ENCODE results near the gene UGT1A4. TPM values are rescaled to one million over a fixed set of nuclear protein-coding genes. Genes with fewer than 3 reads are reported as not detected.
"Not testable (repeated sequence)": the region's sequence is repeated elsewhere in the genome, so short reads cannot be mapped to it uniquely, and the experiment has no call there.

The UGT1A4 gene
- total RNA-seq, 1 donor from 2014 or later: not detected

- ATAC-seq (no peak), DNase-seq (ENCODE audit: low spot score) (no peak)
- intact Hi-C loops (cut with DNase I): no loop called here
These were observed 19.8 kb upstream of the UGT1A4 start for GRCh38 chr2:233698740-233699139.

- DNase-seq (ENCODE audit: low spot score) (no peak), ATAC-seq (no peak)
- intact Hi-C loops (cut with DNase I): loop anchor here (10.0 kb wide), 1 partner anchor 105 kb away; no protein-coding TSS in a partner anchor
These were observed 19.0 kb upstream of the UGT1A4 start for GRCh38 chr2:233699424-233700027.

DNA sequence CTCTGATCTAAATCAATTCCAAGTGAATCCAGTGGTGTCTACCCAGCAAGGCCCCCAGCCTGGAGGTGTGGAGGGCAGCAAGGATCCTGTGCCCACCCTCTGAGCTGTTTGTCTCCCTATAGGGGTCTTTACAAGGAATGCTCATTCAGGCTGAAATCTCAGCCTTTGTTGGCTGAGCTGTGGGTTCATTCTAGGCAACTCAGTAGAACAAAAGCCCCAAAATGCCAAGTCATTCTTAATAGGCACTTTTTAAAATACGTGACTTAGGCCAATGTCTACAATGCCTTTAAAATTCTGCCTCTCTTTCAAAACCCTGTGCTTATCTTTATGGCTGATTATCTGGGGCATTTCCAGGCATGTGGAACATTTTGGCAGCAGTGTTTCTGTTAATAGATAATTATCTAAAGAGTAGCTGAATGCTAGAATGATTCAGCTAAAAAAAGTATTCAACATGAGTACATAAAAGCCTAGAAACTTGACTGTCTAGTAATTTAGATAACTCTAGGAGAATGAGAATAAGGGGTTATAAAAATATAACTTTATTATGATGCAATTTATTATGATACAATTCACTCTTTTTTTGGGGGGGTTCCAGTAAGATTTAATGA, 18.4 kb upstream of the UGT1A4 start:
- DNase-seq (ENCODE audit: low spot score): no peak
- intact Hi-C loops (cut with DNase I): loop anchor here (10.0 kb wide), 1 partner anchor 105 kb away; no protein-coding TSS in a partner anchor
- ATAC-seq: no peak

GRCh38 chr2:233700842-233701241, 17.7 kb upstream of the UGT1A4 start:
- ATAC-seq; DNase-seq (ENCODE audit: low spot score): not testable (repeated sequence)
- intact Hi-C loops (cut with DNase I): loop anchor here (10.0 kb wide), 1 partner anchor 106 kb away; no protein-coding TSS in a partner anchor

- ATAC-seq (no peak), DNase-seq (ENCODE audit: low spot score) (no peak)
- intact Hi-C loops (cut with DNase I): loop anchor here (10.0 kb wide), 1 partner anchor 107 kb away; no protein-coding TSS in a partner anchor
These were observed 16.3 kb upstream of the UGT1A4 start for GRCh38 chr2:233702238-233702637.

DNA sequence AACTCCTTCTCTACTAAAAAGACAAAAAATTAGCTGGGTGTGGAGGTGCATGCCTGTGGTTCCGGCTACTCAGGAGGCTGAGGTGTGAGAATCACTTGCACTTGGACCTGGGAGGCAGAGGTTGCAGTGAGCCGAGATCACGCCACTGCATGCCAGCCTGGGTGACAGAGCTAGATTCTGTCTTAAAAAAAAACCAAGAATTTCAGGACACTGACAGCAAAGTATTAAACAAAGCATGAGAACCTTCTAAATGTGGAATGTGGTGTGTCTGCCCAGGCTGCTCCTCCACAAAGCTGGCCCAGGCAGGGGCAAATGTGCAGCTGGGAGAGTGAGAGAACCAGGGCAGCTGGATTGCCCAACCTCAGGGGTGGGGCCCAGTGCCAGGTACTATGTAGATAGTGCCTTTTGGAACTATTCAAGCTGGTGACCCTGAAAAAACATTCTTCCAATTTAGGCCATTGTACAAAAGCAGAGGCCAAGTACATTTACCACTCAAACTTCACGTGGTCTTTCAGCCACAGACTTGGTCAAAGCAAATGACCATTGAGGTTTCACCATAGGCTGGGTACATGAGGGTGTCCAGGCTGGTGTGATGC, 12.5 kb upstream of the UGT1A4 start:
- ATAC-seq: no peak
- intact Hi-C loops (cut with DNase I): loop anchor here (10.0 kb wide), 1 partner anchor 111 kb away; no protein-coding TSS in a partner anchor
- no peak for DNase-seq (ENCODE audit: low spot score)

DNA sequence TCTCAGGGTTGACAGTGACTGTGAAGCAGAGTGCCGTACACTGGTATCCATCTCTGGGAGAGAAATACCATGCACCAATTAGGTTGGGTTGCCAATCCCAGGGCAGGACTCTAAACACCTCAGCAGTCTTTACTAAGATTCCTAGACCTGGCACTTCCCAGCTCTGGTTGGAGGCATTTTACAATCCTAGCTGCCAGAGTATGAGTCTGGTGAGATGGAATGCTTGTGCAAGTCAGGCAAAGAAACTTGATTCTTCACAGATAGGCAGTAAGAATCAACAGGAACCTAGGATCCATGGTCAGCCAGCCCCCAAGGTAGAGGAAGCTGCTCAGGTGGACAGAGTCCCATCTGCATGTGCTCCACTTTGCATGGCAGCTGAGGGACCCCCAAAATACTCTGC, 11.8 kb upstream of the UGT1A4 start:
- ATAC-seq: no peak
- no peak for DNase-seq (ENCODE audit: low spot score)
- intact Hi-C loops (cut with DNase I): loop anchor here (10.0 kb wide), 1 partner anchor 112 kb away; no protein-coding TSS in a partner anchor

DNA sequence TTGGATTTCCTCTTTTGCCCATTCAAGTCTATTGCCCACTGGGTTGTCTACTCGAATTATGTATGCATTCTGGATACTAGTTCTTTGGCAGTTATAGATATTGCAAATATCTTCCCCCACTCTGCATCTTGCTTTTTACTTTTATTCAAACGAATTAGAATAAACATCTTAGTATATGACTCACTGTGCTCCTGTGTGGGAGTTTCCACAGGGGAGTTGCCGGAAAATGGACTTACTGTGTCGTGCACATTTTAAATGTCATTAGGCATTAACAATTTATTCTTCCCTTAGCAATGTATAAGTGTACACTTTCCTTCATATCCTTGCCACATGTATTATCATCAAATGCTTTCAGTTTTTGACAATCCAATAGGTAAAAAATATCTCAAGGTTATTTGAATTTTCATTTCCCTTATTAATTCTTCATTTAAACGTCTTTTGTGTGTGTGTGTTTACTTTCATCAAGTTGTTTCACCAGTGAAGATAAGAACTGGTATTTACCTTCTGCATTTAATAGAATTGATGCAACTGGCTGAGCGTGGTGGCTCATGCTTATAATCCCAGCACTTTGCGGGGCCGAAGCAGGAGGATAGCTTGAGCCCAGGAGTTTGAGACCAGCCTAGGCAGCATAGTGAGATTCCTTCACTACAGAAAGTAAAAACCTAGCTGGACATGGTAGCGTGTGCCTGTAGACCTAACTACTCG, 10.4 kb upstream of the UGT1A4 start:
- ATAC-seq (no peak), DNase-seq (ENCODE audit: low spot score) (no peak)
- intact Hi-C loops (cut with DNase I): loop anchor here (10.0 kb wide), 1 partner anchor 113 kb away; no protein-coding TSS in a partner anchor

- no peak for DNase-seq (ENCODE audit: low spot score)
- no peak for ATAC-seq
- intact Hi-C loops (cut with DNase I): loop anchor here (10.0 kb wide), 1 partner anchor 114 kb away; no protein-coding TSS in a partner anchor
These were observed 9.6 kb upstream of the UGT1A4 start for GRCh38 chr2:233708942-233709341.

GRCh38 chr2:233711312-233712008, 7.1 kb upstream of the UGT1A4 start:
- ATAC-seq: no peak
- DNase-seq (ENCODE audit: low spot score): peak; percentile 81
- intact Hi-C loops (cut with DNase I): no loop called here

DNA sequence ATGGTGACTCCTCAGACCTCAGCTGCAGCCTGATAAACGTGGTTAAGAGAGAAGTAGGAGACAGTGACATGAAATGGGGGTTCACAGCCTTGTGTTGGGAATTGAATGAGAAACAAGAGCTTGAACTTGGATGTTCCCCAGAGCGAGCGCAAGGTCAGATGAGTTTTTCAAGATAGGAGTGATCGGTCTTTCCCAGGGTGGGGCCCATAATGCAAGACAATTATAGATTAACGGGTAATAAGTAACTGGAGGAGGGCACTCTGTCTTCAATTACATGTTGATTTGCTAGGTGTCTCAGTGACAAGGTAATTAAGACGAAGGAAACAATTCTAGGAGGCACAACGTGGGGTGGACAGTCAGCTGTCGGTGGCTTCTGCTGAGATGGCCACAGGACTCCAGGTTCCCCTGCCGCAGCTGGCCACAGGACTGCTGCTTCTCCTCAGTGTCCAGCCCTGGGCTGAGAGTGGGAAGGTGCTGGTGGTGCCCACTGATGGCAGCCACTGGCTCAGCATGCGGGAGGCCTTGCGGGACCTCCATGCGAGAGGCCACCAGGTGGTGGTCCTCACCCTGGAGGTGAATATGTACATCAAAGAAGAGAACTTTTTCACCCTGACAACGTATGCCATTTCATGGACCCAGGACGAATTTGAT, 5.8 kb upstream of the UGT1A4 start, which contains the start of gene UGT1A5:
UGT1A5 (plus strand) TSS at position 297 of the 651 bp plus-strand sequence; CDS start at position 382, 85 bp downstream.
- DNase-seq (ENCODE audit: low spot score) (no peak), ATAC-seq (no peak)
- intact Hi-C loops (cut with DNase I): no loop called here

- ATAC-seq: no peak
- intact Hi-C loops (cut with DNase I): no loop called here
- DNase-seq (ENCODE audit: low spot score): no peak
These were observed 5.3 kb upstream of the UGT1A4 start for GRCh38 chr2:233713262-233713615.

DNA sequence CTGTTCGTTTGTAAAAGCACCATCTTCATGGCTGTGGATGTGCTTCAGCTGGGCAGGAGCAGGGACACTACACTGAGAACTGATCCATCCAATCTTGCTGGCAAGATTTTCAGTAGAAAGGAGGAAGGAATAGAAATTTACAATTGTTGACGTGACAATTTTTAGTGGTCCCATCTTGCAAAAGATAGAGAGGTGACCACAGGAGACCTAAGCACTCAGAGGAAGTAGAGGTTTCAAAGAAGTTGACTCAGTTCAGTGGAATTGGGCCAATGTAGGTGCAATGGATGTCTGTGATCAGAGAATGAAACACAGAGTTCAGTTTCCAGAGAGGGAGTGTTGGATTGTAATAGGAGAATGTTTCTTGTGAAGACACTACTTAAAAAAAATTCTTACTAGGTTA, 4.4 kb upstream of the UGT1A4 start:
- intact Hi-C loops (cut with DNase I): no loop called here
- no peak for DNase-seq (ENCODE audit: low spot score)
- ATAC-seq: no peak

DNA sequence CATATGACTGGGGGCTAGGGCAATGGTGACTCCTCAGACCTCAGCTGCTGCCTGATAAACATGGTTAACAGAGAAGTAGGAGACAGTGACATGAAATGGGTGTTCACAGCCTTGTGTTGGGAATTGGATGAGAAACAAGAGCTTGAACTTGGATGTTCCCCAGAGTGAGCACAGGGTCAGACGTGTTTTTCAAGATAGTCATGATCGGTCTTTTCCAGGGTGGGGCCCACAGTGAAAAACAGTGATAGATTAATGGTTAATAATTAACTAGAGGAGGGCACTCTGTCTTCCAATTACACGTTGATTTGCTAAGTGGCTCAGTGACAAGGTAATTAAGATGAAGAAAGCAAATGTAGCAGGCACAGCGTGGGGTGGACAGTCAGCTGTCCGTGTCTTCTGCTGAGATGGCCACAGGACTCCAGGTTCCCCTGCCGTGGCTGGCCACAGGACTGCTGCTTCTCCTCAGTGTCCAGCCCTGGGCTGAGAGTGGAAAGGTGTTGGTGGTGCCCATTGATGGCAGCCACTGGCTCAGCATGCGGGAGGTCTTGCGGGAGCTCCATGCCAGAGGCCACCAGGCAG, 10.3 kb downstream of the UGT1A4 start, which contains the start of gene UGT1A3:
UGT1A3 (plus strand) TSS at position 320 of the 579 bp plus-strand sequence; CDS start at position 405, 85 bp downstream.
- intact Hi-C loops (cut with DNase I): no loop called here
- DNase-seq (ENCODE audit: low spot score): no peak
- ATAC-seq: no peak

DNA sequence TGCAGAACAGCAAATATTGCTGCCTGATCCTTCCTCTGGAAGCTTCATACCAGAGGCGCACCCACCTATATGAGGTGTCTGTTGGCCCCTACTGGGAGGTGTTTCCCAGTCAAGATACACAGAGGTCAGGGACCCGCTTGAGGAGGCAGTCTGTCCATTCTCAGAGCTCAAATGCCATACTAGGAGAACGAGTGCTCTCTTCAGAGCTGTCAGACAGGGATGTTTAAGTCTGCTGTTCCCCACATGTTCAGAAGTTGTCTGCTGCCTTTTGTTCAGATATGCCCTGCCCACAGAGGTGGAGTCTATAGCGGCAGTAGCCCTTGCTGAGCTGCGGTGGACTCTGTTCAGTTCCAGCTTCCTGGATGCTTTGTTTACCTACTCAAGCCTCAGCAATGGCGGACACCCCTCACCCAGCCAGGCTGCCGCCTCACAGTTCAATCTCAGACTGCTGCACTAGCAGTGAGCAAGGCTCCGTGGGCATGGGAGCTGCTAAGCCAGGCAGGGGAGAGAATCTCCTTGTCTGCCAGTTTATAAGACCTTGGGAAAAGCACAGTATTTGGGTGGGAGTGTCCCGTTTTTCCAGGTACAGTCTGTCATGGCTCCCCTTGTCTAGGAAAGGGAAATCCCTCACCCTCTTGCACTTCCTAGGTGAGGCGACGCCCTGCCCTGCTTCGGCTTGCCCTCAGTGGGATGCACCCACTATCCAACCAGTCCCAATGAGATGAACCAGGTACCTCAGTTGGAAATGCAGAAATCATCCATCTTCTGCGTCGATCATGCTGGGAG, 18.5 kb downstream of the UGT1A4 start:
- ATAC-seq; intact Hi-C loops (cut with DNase I); DNase-seq (ENCODE audit: low spot score): not testable (repeated sequence)

DNA sequence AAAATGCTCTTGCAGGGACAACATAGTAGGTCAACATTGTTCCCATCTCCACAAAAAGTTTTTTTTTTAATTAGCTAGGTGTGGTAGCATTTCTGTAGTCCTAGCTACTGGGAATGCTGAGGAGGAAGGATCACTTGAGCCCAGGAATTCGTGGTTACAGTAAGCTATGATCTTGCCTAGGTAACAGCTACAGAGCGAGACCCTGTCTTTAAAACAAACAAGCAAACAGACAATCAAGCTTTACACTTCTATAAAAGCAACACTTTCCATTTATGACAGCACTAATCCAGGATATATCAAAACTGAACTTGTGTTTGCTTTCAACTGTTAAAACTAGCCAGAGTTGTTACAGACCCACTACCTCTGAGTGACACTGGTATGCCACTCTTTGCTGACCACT, 22.3 kb downstream of the UGT1A4 start:
- intact Hi-C loops (cut with DNase I): no loop called here
- ATAC-seq: no peak
- DNase-seq (ENCODE audit: low spot score): no peak
